ENCODE measurements around the gene ILKAP.

ILKAP gene

GRCh38 chr2:238133499-238134392, 69.7 kb downstream of the ILKAP start:
- TF ChIP-seq REST (IDR thresholded peaks at IDR 0.05; ENCODE audit: insufficient read depth in 1 of 2, low read depth in 2 of 2, low read length in 2 of 2) (no peak), POLR2AphosphoS5 (IDR thresholded peaks at IDR 0.05; ENCODE audit: low read depth, low read length) (no peak)

GRCh38 chr2:238132463-238133450, 70.7 kb downstream of the ILKAP start:
- TF ChIP-seq TAF1 (IDR thresholded peaks at IDR 0.05; ENCODE audit: borderline replicate concordance, insufficient read depth, low read length) (no peak), REST (IDR thresholded peaks at IDR 0.05; ENCODE audit: insufficient read depth in 1 of 2, low read depth in 2 of 2, low read length in 2 of 2) (no peak), SIN3A (IDR thresholded peaks at IDR 0.05; ENCODE audit: borderline replicate concordance, insufficient read depth, low read length) (no peak), FOXP2 (optimal IDR thresholded peaks at IDR 0.05; ENCODE audit: borderline replicate concordance, extremely low read depth, extremely low read length, insufficient read depth) (no peak), POLR2AphosphoS5 (IDR thresholded peaks at IDR 0.05; ENCODE audit: low read depth, low read length) (no peak)

GRCh38 chr2:238131761-238132462, 71.6 kb downstream of the ILKAP start:
- TF ChIP-seq SIN3A (IDR thresholded peaks at IDR 0.05; ENCODE audit: borderline replicate concordance, insufficient read depth, low read length) (no peak), FOXP2 (optimal IDR thresholded peaks at IDR 0.05; ENCODE audit: borderline replicate concordance, extremely low read depth, extremely low read length, insufficient read depth) (no peak), TAF1 (IDR thresholded peaks at IDR 0.05; ENCODE audit: borderline replicate concordance, insufficient read depth, low read length) (no peak), POLR2AphosphoS5 (IDR thresholded peaks at IDR 0.05; ENCODE audit: low read depth, low read length) (no peak), REST (IDR thresholded peaks at IDR 0.05; ENCODE audit: insufficient read depth in 1 of 2, low read depth in 2 of 2, low read length in 2 of 2) (no peak)

- TF ChIP-seq POLR2AphosphoS5 (IDR thresholded peaks at IDR 0.05; ENCODE audit: low read depth, low read length) (no peak), TAF1 (IDR thresholded peaks at IDR 0.05; ENCODE audit: borderline replicate concordance, insufficient read depth, low read length) (no peak), SIN3A (IDR thresholded peaks at IDR 0.05; ENCODE audit: borderline replicate concordance, insufficient read depth, low read length) (no peak), FOXP2 (optimal IDR thresholded peaks at IDR 0.05; ENCODE audit: borderline replicate concordance, extremely low read depth, extremely low read length, insufficient read depth) (no peak), REST (IDR thresholded peaks at IDR 0.05; ENCODE audit: insufficient read depth in 1 of 2, low read depth in 2 of 2, low read length in 2 of 2) (no peak)
These were observed 72.5 kb downstream of the ILKAP start for GRCh38 chr2:238130696-238131628.

Data from PFSK-1 (cell line).